GM12801 (cell line): ENCODE measurements around the gene RPL19.

Experiments
- TF ChIP-seq, protein P1 (sequence below): IDR thresholded peaks from one replicate; pipeline ENCODE4 v1.5.1; 2011; ENCODE audit warnings: control low read depth; ENCODE audit not compliant: insufficient read length; ENCODE audit errors: extremely low read depth

The RPL19 gene

DNA sequence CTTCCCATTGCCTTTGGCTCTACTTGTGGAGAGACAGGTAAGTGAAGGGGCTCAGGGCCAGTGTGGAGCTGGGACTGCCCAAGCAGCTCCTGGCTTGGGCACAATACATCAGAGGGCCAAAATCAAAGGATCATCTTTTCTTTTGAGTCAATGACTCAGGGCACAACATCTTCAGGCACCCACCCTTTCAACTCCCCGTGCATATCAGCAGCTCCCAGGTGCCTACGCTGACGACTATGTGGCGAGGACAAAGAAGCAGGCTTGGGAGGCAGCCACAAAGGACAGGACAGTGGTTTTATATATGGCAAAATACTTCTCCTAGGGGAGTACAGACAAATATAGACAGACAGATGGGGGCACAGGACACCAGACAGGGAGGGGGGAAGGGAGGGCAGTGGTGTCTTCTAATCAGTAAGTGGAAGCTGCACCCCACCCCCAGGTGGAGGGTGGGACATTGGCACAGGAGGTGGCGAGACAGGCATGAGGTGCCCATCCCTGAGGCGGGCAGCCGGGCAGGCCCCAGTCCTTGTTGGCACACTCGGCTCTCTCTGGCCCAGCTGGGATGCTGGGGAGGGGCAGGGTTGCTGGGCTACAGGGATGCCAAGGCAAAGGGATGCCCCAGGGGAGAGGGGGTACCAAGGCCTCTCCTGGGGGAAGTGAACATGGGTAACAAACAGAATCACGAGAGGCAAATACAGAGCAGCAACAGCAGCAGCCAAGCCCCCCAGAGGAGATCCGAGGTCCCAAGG is 26.4 kb upstream of the RPL19 start:
- TF ChIP-seq, protein P1, sequence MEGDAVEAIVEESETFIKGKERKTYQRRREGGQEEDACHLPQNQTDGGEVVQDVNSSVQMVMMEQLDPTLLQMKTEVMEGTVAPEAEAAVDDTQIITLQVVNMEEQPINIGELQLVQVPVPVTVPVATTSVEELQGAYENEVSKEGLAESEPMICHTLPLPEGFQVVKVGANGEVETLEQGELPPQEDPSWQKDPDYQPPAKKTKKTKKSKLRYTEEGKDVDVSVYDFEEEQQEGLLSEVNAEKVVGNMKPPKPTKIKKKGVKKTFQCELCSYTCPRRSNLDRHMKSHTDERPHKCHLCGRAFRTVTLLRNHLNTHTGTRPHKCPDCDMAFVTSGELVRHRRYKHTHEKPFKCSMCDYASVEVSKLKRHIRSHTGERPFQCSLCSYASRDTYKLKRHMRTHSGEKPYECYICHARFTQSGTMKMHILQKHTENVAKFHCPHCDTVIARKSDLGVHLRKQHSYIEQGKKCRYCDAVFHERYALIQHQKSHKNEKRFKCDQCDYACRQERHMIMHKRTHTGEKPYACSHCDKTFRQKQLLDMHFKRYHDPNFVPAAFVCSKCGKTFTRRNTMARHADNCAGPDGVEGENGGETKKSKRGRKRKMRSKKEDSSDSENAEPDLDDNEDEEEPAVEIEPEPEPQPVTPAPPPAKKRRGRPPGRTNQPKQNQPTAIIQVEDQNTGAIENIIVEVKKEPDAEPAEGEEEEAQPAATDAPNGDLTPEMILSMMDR: no peak

DNA sequence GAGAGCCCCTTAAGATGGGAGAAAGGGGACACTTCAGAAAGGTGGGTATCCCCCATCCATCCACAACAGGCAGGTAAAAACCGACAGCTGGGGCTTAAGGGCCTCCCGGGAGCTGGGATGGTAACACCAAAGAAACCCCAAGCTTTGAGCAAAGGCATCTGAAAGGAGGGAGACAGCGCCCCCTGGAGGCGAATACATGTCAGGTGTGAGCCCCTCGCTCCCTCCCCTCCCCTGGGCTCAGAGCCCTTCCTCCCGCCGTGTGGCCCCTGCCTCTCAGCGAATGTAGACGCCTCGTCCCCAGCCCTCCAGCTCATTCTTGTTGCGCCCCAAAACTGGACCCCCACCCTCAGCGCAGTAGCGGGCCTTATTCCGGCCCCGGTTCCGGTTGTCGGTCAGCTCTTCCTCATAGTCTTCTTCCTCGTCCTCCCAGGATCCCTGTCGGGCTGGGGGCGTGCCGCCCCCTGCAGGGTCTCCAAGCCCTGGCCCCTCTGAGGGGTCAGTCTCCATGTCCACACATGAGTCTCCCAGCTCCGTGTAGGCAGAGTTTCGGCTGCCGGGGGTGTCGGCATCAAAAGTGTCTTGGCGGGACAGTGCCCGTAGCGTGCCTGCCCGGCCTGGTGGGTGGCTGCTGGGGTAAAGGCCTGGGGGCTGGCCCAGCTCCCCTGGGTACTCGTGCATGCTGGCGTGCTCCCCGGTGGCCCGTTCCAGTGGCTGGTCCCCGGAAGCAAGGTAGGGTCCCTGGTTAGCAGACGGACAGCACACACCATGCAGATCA is 25.0 kb upstream of the RPL19 start:
- TF ChIP-seq, protein P1: no peak

DNA sequence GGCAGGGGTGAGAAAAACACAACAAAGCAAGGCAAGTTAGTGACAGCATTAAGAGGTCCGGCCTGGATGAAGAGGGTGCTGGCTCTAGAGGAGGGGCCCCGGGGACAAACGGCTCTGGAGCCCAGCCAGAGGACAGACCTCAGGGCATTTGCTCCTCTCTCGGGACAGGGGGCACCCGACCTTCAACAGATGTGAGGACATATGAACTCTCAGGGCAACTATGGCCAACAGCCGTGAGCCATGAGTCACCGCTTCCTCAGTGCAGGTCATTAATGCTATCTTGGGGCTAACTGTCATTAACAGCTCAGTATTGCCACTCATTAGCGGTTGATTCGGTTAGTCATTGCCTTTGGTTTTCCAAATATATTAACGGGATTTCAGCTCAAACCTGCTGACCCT is 24.4 kb upstream of the RPL19 start:
- TF ChIP-seq, protein P1: no peak

DNA sequence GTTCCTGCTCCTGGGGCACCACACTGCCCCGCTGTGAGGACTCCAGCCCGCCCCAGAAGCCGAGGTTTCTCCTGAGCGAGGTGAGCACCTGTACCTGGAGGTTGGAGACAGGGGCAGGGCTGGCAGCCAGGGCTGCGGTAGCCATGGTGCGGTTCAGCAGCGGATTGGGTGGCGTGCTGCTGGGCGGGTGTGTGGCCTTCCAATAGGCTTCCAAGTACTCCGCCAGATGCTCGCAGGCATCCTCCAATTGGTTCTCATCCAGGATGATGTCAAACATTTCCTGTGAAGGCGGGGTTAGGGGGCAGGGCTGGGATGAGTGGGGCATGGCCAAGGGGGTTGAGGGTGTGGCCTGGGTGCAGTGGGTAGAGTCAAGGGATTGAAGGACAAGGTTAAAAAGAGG is 22.8 kb upstream of the RPL19 start:
- TF ChIP-seq, protein P1: no peak

DNA sequence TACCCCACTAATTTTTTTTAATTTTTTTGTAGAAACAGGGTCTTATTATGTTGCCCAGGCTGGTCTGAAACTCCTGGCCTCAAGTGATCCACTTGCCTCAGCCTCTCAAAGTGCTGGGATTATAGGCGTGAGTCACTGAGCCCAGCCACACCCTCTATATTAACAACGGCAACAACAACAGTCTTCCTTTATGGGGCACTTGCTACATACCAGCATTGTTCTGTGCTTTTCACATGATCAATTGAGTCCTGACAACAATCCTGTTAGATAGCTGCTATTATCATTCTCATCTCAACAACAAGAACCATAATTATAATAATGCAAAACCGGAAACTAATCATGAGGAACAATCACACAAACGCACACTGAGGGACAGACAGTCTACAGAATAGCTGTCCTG is 21.5 kb upstream of the RPL19 start:
- TF ChIP-seq, protein P1: no peak

DNA sequence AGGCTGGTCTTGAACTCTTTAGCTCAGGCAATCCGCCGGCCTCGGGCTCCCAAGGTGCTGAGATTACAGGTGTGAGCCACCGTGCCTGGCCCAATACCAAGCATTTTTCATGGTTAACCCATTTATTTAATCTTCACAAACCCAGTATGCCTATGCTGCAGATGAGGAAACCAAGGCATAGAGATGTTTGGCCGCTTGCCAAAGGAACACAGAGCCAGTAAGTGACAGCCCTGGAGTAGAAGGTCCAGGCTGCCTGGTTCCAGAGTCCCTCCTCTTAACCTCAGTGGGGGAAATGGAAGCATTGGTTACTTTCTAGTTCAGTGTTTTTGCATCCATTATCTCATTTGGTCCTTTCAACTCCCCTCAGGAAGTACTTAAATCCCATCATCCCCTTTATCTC is 18.8 kb upstream of the RPL19 start:
- TF ChIP-seq, protein P1: no peak

DNA sequence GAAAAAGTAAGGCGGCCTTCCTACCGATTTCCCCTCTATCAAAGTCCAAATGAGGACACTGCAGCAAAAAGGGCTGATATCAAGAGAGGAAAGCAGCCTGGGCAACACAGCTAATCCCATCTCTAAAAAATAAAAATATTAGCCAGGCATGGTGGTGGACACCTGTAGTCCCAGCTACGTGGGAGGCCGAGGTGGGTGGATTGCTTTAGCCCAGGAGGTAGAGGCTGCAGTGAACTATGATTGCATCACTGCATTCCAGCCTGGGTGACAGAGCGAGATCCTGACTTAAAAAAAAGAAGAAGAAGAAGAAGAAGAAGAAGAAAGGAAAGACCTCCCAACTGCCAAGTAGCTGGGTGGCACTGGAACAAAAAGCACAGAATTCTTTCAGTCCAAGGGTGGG is 17.0 kb upstream of the RPL19 start:
- TF ChIP-seq, protein P1: no peak
